ENCODE measurements around the gene TACR2. TPM values are rescaled to one million over a fixed set of nuclear protein-coding genes. Genes with fewer than 3 reads are reported as not detected.

TACR2 gene
- total RNA-seq, 1 donor from 2014 or later, result not detected

- Mint-ChIP-seq H3K9me3 (ENCODE audit: unreplicated experiment) (peaks cover 13% of the 10 kb centered on the region), H3K27ac (ENCODE audit: unreplicated experiment) (peak overlapping the region; percentile 81), H3K4me3 (ENCODE audit: unreplicated experiment) (no peak overlapping the region), H3K36me3 (ENCODE audit: unreplicated experiment) (no peaks in the 10 kb centered on the region), H3K4me1 (ENCODE audit: low read depth, unreplicated experiment) (peaks cover 58% of the 10 kb centered on the region), H3K27me3 (ENCODE audit: unreplicated experiment) (peaks cover 17% of the 10 kb centered on the region)
- no peak for DNase-seq
- TF ChIP-seq CTCF (IDR thresholded peaks at IDR 0.05; ENCODE audit: partially characterized antibody, unreplicated experiment), result no peak
Observed at GRCh38 chr10:69463886-69464285, 47.2 kb upstream of the TACR2 start.

- DNase-seq, result no peak
- peaks cover 7% of the 10 kb centered on the region for H3K9me3 Mint-ChIP-seq (ENCODE audit: unreplicated experiment)
- H3K4me1 Mint-ChIP-seq (ENCODE audit: low read depth, unreplicated experiment), result peaks cover 52% of the 10 kb centered on the region
- no peaks in the 10 kb centered on the region for H3K36me3 Mint-ChIP-seq (ENCODE audit: unreplicated experiment)
- peaks cover 13% of the 10 kb centered on the region for H3K27me3 Mint-ChIP-seq (ENCODE audit: unreplicated experiment)
- no peak for TF ChIP-seq CTCF (IDR thresholded peaks at IDR 0.05; ENCODE audit: partially characterized antibody, unreplicated experiment)
- H3K4me3 Mint-ChIP-seq (ENCODE audit: unreplicated experiment), result no peak overlapping the region
- no peak overlapping the region for H3K27ac Mint-ChIP-seq (ENCODE audit: unreplicated experiment)
Observed at GRCh38 chr10:69461243-69462025, 44.7 kb upstream of the TACR2 start.

GRCh38 chr10:69460576-69461242, 44.0 kb upstream of the TACR2 start:
- no peak for DNase-seq
- no peak for TF ChIP-seq CTCF (IDR thresholded peaks at IDR 0.05; ENCODE audit: partially characterized antibody, unreplicated experiment)
- Mint-ChIP-seq H3K27ac (ENCODE audit: unreplicated experiment) (peak overlapping the region; percentile 53), H3K9me3 (ENCODE audit: unreplicated experiment) (peaks cover 7% of the 10 kb centered on the region), H3K4me1 (ENCODE audit: low read depth, unreplicated experiment) (peaks cover 45% of the 10 kb centered on the region), H3K36me3 (ENCODE audit: unreplicated experiment) (no peaks in the 10 kb centered on the region), H3K27me3 (ENCODE audit: unreplicated experiment) (peaks cover 11% of the 10 kb centered on the region), H3K4me3 (ENCODE audit: unreplicated experiment) (peak overlapping the region; percentile 68)

- no peak for TF ChIP-seq CTCF (IDR thresholded peaks at IDR 0.05; ENCODE audit: partially characterized antibody, unreplicated experiment)
- no peak overlapping the region for H3K27ac Mint-ChIP-seq (ENCODE audit: unreplicated experiment)
- no peaks in the 10 kb centered on the region for H3K36me3 Mint-ChIP-seq (ENCODE audit: unreplicated experiment)
- H3K4me1 Mint-ChIP-seq (ENCODE audit: low read depth, unreplicated experiment), result peaks cover 38% of the 10 kb centered on the region
- H3K4me3 Mint-ChIP-seq (ENCODE audit: unreplicated experiment), result no peak overlapping the region
- DNase-seq, result peak; percentile 34
- H3K27me3 Mint-ChIP-seq (ENCODE audit: unreplicated experiment), result peaks cover 11% of the 10 kb centered on the region
- peaks cover 7% of the 10 kb centered on the region for H3K9me3 Mint-ChIP-seq (ENCODE audit: unreplicated experiment)
Observed at GRCh38 chr10:69459893-69460575, 43.3 kb upstream of the TACR2 start.
